ENCODE results near the gene PNKD.
"Not testable (repeated sequence)": the region's sequence is repeated elsewhere in the genome, so short reads cannot be mapped to it uniquely, and the experiment has no call there.

- not testable (repeated sequence) for TF ChIP-seq POLR2A, EP300, POLR2AphosphoS5 (IDR thresholded peaks at IDR 0.05)
- TF ChIP-seq, protein P1, sequence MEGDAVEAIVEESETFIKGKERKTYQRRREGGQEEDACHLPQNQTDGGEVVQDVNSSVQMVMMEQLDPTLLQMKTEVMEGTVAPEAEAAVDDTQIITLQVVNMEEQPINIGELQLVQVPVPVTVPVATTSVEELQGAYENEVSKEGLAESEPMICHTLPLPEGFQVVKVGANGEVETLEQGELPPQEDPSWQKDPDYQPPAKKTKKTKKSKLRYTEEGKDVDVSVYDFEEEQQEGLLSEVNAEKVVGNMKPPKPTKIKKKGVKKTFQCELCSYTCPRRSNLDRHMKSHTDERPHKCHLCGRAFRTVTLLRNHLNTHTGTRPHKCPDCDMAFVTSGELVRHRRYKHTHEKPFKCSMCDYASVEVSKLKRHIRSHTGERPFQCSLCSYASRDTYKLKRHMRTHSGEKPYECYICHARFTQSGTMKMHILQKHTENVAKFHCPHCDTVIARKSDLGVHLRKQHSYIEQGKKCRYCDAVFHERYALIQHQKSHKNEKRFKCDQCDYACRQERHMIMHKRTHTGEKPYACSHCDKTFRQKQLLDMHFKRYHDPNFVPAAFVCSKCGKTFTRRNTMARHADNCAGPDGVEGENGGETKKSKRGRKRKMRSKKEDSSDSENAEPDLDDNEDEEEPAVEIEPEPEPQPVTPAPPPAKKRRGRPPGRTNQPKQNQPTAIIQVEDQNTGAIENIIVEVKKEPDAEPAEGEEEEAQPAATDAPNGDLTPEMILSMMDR (IDR thresholded peaks at IDR 0.05), result not testable (repeated sequence)
Measured at GRCh38 chr2:218311541-218312266, 41.4 kb downstream of the PNKD start.

All from stomach (tissue), 4 donors.